ENCODE measurements around the gene NPC1L1.

- TF ChIP-seq CTCF (IDR thresholded peaks at IDR 0.05; ENCODE audit: low read length) (no peak), EZH2 (IDR thresholded peaks at IDR 0.05; ENCODE audit: borderline replicate concordance, low read length) (no peak)
Measured at GRCh38 chr7:44537442-44537841, 3.7 kb downstream of the NPC1L1 start.

Data from OCI-LY1 (cell line).